Measurements from ENCODE around the gene HOOK1.
"Not testable (repeated sequence)": the region's sequence is repeated elsewhere in the genome, so short reads cannot be mapped to it uniquely, and the experiment has no call there.

GRCh38 chr1:59921258-59921899, 106.6 kb downstream of the HOOK1 start:
- TF ChIP-seq POLR2AphosphoS5 (IDR thresholded peaks at IDR 0.05; ENCODE audit: borderline replicate concordance, low read depth, low read length); EZH2 (IDR thresholded peaks at IDR 0.05): not testable (repeated sequence)
